ENCODE results near the gene CLIC4. TPM values are rescaled to one million over a fixed set of nuclear protein-coding genes. Genes with fewer than 3 reads are reported as not detected.

The CLIC4 gene
- total RNA-seq, 4 donors from 2014 or later: 53.0 to 151 (median 95.3) TPM

- 96 to 97% methylated on average over 3 of the region's 3 CpGs for WGBS, 2 donors
- DNase-seq: no peak
- H3K27me3 ChIP-seq: no peaks in the 10 kb centered on the region
- peaks cover 0 to 8% of the 10 kb centered on the region in 2 donors for H3K4me1 ChIP-seq
- H3K4me3 ChIP-seq (replicated peaks in 1 of 3): no peak overlapping the region
- no peaks in the 10 kb centered on the region for H3K36me3 ChIP-seq
- no peak for TF ChIP-seq POLR2A (IDR thresholded peaks at IDR 0.05)
- TF ChIP-seq, protein P1, sequence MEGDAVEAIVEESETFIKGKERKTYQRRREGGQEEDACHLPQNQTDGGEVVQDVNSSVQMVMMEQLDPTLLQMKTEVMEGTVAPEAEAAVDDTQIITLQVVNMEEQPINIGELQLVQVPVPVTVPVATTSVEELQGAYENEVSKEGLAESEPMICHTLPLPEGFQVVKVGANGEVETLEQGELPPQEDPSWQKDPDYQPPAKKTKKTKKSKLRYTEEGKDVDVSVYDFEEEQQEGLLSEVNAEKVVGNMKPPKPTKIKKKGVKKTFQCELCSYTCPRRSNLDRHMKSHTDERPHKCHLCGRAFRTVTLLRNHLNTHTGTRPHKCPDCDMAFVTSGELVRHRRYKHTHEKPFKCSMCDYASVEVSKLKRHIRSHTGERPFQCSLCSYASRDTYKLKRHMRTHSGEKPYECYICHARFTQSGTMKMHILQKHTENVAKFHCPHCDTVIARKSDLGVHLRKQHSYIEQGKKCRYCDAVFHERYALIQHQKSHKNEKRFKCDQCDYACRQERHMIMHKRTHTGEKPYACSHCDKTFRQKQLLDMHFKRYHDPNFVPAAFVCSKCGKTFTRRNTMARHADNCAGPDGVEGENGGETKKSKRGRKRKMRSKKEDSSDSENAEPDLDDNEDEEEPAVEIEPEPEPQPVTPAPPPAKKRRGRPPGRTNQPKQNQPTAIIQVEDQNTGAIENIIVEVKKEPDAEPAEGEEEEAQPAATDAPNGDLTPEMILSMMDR (IDR thresholded peaks at IDR 0.05): no peak
- intact Hi-C loops (cut with DNase I): no loop called here
- H3K9me3 ChIP-seq: no peaks in the 10 kb centered on the region
- no peak overlapping the region for H3K27ac ChIP-seq
These were observed 79.9 kb downstream of the CLIC4 start for GRCh38 chr1:24825174-24825573.

DNA sequence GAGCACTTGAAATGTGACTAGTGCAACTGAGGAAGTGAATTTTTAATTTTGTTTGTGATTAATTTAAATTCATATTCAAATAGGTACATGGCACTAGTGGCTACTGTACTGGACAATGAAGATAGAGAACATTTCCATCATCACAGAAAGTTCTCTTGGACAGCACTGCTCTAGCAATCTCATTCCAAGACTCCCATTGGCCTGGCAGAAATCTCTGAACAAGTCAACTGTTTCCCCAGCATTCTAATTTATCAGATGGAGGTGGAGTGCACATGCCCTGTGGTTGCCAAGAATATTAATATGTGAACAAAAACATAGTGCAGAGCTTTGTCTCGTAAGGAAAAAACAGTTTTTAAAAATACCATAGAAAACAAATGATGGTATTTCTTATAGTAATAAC, 81.3 kb downstream of the CLIC4 start:
- H3K9me3 ChIP-seq: no peaks in the 10 kb centered on the region
- 70 to 83% methylated on average over 1 of the region's 1 CpG for WGBS, 2 donors
- no peaks in the 10 kb centered on the region for H3K36me3 ChIP-seq
- no peak for DNase-seq
- H3K27me3 ChIP-seq: no peaks in the 10 kb centered on the region
- H3K4me1 ChIP-seq: peaks cover 0 to 8% of the 10 kb centered on the region in 2 donors
- intact Hi-C loops (cut with DNase I): no loop called here
- no peak for TF ChIP-seq POLR2A (IDR thresholded peaks at IDR 0.05)
- TF ChIP-seq, protein P1 (IDR thresholded peaks at IDR 0.05): no peak
- no peak overlapping the region for H3K4me3 ChIP-seq (replicated peaks in 1 of 3)
- no peak overlapping the region for H3K27ac ChIP-seq

DNA sequence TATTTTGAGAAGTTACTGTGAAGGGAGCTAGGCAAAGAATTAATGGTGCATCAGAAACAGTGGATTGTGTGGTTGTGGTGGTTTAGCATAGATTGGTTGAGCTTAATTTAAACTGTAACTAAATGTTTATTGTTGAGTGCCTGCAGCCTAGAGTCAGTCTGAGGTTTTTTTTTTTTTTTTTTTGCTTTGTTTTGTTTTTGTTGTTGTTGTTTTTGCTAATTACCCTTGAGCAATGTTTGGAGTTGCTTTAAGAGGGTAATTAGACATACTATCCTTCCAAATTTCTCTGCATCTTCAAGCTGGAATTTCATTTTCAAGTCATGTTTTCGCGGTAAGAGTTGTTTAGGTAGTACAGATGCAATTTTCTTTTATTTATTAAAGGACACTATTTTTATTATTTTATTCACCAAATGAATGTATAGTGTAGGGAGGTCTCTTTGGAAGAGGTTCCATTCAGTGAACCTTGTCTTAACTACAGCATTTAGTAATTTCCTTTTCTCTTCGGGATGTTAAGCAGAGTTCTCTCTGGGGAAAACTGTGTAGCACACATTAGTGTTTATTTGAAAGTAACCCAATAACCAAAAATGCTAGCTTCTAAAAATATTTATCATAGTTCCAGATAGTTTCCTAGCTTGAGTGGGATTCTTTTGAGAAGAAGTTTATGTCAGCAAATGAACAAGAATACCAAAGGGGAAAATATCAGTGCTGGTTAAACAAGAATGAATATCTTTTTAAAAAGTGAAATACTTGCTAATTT, 82.3 kb downstream of the CLIC4 start:
- no peaks in the 10 kb centered on the region for H3K27me3 ChIP-seq
- 76 to 78% methylated on average over 3 of the region's 3 CpGs for WGBS, 2 donors
- no peak for DNase-seq
- TF ChIP-seq, protein P1 (IDR thresholded peaks at IDR 0.05): no peak
- TF ChIP-seq POLR2A (IDR thresholded peaks at IDR 0.05): no peak
- no peaks in the 10 kb centered on the region for H3K36me3 ChIP-seq
- H3K4me1 ChIP-seq: peaks cover 0 to 8% of the 10 kb centered on the region in 2 donors
- no peaks in the 10 kb centered on the region for H3K9me3 ChIP-seq
- intact Hi-C loops (cut with DNase I): loop anchor here (2.0 kb wide), 1 partner anchor 139 kb away; no protein-coding TSS in a partner anchor
- H3K4me3 ChIP-seq (replicated peaks in 1 of 3): no peak overlapping the region
- no peak overlapping the region for H3K27ac ChIP-seq

GRCh38 chr1:24828183-24828886, 83.1 kb downstream of the CLIC4 start:
- WGBS, 2 donors: 85 to 90% methylated on average over 4 of the region's 4 CpGs
- Histone ChIP-seq H3K4me3 (replicated peaks in 1 of 3) (no peak overlapping the region), H3K4me1 (peaks cover 0 to 8% of the 10 kb centered on the region in 2 donors), H3K27ac (no peak overlapping the region), H3K36me3 (no peaks in the 10 kb centered on the region), H3K27me3 (no peaks in the 10 kb centered on the region), H3K9me3 (no peaks in the 10 kb centered on the region)
- TF ChIP-seq, protein P1 (IDR thresholded peaks at IDR 0.05): no peak
- TF ChIP-seq POLR2A (IDR thresholded peaks at IDR 0.05): no peak
- intact Hi-C loops (cut with DNase I): loop anchor here (2.0 kb wide), 1 partner anchor 140 kb away; no protein-coding TSS in a partner anchor
- DNase-seq: no peak

GRCh38 chr1:24828887-24829192, 83.6 kb downstream of the CLIC4 start:
- Histone ChIP-seq H3K4me3 (replicated peaks in 1 of 3) (no peak overlapping the region), H3K9me3 (no peaks in the 10 kb centered on the region), H3K27ac (no peak overlapping the region), H3K4me1 (peaks cover 0 to 8% of the 10 kb centered on the region in 2 donors), H3K27me3 (no peaks in the 10 kb centered on the region), H3K36me3 (no peaks in the 10 kb centered on the region)
- TF ChIP-seq, protein P1 (IDR thresholded peaks at IDR 0.05): no peak
- TF ChIP-seq POLR2A (IDR thresholded peaks at IDR 0.05): no peak
- intact Hi-C loops (cut with DNase I): loop anchor here (2.0 kb wide), 1 partner anchor 140 kb away; no protein-coding TSS in a partner anchor
- WGBS, 2 donors: 77 to 87% methylated on average over 2 of the region's 2 CpGs
- DNase-seq: no peak
